ENCODE results near the gene FAM236C.
"Not testable (repeated sequence)": the region's sequence is repeated elsewhere in the genome, so short reads cannot be mapped to it uniquely, and the experiment has no call there.

The FAM236C gene

DNA sequence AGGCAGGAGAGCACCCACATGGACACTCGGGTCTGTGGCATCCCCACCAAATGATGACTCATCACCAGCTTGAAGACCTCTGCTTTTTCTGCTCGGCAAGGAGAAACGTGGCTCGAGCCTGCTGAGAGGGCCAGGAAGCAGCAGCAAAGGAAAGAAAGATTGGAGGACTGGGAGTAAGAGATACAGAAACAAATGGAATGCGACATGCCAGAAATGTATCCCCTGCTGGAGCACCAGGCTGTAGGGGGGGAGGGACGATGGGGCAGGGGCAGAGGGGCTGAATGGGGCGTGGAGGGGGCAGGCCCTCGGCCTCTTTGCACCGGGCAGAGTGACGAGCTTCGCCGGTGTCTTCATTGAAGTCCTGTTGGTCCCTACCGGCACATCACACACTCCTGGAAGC lies at the start of gene FAM236C:
FAM236C (plus strand) TSS at position 301 of the 400 bp plus-strand sequence. CDS start 100 bp downstream, outside the sequence.
- DNase-seq: not testable (repeated sequence)

- DNase-seq: not testable (repeated sequence)
These were observed 29.5 kb upstream of the FAM236C start for GRCh38 chrX:72882898-72883297.

DNA sequence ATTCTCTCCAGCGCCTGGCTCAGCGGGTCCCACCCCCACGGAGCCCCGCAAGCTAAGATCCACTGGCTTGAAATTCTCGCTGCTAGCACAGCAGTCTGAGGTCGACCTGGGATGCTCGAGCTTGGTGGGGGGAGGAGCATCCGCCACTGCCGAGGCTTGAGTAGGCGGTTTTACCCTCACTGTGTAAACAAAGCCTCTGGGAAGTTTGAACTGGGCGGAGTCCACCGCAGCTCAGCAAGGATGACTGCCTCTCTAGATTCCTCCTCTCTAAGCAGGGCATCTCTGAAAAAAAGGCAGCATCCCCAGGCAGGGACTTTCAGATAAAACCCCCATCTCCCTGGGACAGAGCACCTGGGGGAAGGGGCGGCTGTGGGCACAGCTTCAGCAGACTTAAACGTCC lies 22.7 kb upstream of the FAM236C start:
- not testable (repeated sequence) for DNase-seq

DNA sequence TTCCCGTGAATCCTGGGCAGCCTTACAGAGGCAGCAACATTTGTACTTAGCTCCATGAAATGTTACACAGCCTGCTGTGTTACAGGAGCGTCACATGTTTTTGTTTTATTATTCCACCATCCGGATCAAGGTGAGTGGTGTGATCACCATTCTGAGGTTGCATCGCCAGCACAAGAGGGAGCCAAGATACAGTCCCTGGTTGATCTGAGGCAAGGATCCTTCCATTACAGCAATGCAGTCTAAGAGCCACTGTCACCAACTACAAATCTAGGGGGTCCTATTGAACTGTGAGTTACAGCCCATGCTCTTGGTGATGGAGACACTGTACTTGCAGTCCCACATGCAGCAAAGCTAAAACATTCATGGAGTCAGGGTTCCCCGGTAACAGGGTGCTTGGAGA lies 3.7 kb downstream of the FAM236C start:
- not testable (repeated sequence) for DNase-seq

GRCh38 chrX:72932283-72932682 lies 19.9 kb downstream of the FAM236C start:
- not testable (repeated sequence) for DNase-seq

- not testable (repeated sequence) for DNase-seq
These were observed 24.0 kb downstream of the FAM236C start for GRCh38 chrX:72936455-72936854.

GRCh38 chrX:72936882-72937455 lies 24.6 kb downstream of the FAM236C start:
- DNase-seq: not testable (repeated sequence)

GRCh38 chrX:72937906-72938305 lies 25.5 kb downstream of the FAM236C start, which contains the start of gene FAM236A:
TSS of gene FAM236A (plus strand) at chrX:72938206. CDS start at chrX:72938263, 57 bp downstream.
- DNase-seq: not testable (repeated sequence)

DNA sequence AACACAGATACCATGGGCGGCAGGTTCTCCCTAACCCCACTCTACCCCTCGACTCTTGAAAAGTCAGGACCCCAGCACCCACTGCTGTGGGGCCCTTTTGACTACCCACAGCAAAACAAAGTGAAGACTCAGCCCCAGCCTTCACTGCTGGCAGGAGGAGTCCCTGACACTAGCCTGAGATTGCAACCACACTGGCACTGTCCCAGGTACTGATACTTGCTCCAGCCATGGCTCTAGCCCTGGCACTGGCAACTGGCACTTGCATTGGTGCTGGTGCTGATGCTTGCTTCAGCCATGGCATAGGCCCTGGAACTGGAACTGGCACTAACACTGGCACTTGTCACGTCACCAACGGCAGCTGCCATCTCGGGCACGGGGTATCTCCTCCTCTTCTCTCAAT lies 29.9 kb downstream of the FAM236C start:
- DNase-seq: not testable (repeated sequence)

DNA sequence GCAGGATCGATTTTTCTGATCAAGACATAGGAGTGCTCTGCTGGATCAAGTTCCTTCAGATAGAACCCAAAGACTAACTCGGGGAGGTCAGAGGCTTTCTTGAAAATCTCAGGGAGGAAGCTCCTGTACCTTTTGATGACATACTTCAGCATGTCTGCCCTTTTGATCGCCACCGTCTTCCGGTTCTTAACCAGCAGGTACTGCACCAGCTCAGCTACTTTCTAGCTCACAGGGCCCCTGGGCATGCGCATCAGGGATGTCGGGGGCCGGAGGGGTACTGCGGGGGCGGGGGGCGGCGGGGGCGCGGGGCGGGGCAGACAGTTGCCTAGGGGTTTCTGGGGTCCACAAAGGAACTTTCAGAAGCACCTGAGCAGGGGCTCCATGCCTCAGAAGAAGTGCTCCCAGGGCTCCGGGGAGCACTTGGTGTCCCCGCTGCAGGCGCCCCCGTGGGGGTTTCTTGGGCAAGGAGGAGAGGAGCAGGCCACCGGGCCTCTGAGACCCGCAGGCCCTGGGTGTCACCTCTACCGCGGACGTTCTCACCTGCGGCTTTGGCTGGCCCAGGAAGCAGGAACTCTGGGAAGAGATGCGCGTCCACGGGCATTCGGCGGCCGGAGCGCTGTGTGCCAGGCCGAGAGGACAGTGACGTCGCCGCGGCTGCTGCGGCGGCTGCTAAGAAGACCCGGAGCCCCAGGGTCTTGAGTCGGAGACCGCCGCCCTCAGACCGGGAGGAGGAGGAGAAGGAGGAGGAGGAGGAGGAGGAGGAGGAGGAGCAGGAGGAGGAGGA lies 30.8 kb downstream of the FAM236C start:
- DNase-seq: not testable (repeated sequence)

DNA sequence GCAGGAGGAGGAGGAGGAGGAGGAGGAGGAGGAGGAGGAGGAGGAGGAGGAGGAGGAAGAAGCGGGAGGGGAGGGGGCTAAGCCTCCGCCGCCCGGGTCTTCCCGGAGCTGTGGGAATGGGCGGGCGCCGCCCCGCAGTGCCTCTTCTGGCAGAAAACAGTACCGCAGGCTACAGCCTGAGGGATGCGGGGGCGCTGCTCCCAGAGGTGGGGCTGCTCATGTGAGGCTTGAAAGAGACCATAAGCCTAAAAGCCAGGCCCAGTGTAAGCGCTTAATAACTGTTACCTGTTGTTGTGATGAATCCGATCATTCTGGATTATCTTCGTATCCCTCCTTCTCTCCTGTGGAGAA lies 31.4 kb downstream of the FAM236C start, which contains the start of gene DMRTC1:
DMRTC1 (minus strand) TSS at position 19 of the 351 bp plus-strand sequence. CDS start 68,143 bp downstream, outside the sequence.
- not testable (repeated sequence) for DNase-seq

GRCh38 chrX:72959971-72960370 lies 47.6 kb downstream of the FAM236C start:
- not testable (repeated sequence) for DNase-seq
